Measurements from ENCODE around the gene PPIL6. TPM values are rescaled to one million over a fixed set of nuclear protein-coding genes. Genes with fewer than 3 reads are reported as not detected.

Gene PPIL6
- total RNA-seq = 1 to 10 TPM; 1.9 to 9.0 (median 2.5) TPM

DNA sequence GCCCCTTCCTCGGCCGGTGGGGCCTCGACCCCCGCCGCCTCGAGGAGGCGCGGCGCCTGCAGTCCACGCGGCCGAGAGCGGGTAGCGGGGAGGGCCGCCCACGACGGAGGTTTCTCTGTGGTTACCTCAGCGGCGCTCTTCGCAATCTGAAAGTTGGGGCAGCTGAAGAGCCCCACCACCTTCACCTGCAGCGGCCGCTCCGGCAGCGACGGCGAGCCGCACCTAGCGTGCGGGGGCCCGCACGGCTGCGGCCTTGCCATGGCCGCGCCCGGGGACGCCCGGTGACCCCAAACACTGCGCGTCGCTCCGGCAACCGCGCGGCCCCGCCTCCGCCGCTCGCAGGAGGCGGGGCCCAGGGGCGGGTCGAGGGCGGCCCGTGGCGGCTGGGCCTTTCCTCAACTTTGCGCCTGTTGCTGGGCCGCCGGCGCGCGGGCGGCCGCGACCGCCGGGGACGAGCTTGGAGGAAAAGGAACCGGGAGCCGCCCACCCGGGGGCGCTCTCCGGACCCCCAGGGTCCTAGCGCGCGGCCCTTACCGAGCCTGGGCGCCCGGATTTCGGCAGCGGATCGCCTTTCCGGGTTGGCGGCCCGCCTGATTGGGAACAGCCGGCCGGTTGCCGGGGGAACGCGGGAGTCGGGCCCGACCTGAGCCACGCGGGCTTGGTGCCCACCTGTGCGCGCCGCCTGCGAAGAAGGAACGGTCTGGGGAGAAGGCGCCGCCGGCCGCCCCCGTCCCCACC, at the start of gene PPIL6, which contains the start of gene SMPD2:
TSS of gene PPIL6 (minus strand) at position 298 of the 738 bp plus-strand sequence. CDS start at position 260, 38 bp downstream.
TSS of gene SMPD2 (plus strand) at position 394 of the 738 bp plus-strand sequence. CDS start 398 bp downstream, outside the sequence.
- Histone ChIP-seq H3K36me3 (peaks cover 0 to 31% of the 10 kb centered on the region in 2 donors), H3K9me3 (no peaks in the 10 kb centered on the region), H3K27ac (peak within 1 kb of the TSS; percentile 27 to 92 (median 81)), H3K4me3 (peak within 1 kb of the TSS; percentile 78 to 86), H3K27me3 (no peaks in the 10 kb centered on the region), H3K4me1 (peaks cover 0 to 34% (median 19%) of the 10 kb centered on the region in 3 donors)
- TF ChIP-seq, protein P1, sequence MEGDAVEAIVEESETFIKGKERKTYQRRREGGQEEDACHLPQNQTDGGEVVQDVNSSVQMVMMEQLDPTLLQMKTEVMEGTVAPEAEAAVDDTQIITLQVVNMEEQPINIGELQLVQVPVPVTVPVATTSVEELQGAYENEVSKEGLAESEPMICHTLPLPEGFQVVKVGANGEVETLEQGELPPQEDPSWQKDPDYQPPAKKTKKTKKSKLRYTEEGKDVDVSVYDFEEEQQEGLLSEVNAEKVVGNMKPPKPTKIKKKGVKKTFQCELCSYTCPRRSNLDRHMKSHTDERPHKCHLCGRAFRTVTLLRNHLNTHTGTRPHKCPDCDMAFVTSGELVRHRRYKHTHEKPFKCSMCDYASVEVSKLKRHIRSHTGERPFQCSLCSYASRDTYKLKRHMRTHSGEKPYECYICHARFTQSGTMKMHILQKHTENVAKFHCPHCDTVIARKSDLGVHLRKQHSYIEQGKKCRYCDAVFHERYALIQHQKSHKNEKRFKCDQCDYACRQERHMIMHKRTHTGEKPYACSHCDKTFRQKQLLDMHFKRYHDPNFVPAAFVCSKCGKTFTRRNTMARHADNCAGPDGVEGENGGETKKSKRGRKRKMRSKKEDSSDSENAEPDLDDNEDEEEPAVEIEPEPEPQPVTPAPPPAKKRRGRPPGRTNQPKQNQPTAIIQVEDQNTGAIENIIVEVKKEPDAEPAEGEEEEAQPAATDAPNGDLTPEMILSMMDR (IDR thresholded peaks at IDR 0.05) = peak in 3 of 4 experiments; percentile 27 to 49 (median 43)
- TF ChIP-seq POLR2AphosphoS5 (IDR thresholded peaks at IDR 0.05) = peak; percentile 44
- no peak for TF ChIP-seq EP300 (IDR thresholded peaks at IDR 0.05)
- peak; percentile 38 to 40 for TF ChIP-seq POLR2A (IDR thresholded peaks at IDR 0.05)
- WGBS, 2 donors (ENCODE audit: low coverage in 1 of 2) = no CpG with 5 or more reads among the region's 102 CpGs
- ATAC-seq = peak; percentile 96

DNA sequence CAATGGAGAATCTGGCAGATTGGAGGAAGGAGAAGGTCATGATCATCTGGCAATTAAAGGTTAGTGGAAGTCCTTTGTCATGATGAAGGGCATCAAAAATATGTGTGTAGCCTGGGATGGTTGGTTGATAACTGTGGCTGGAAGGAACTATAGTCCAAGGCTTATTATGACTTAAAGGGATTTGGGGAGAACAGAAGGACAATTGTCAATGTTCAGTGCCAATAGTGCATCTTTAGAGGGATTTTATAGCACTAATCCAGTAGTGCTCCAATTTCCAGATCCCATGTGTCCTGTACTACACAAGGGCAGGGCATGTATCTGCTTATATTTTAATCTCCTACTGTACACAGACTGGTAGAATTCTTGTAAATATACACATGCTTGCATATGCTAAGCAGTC, 47.6 kb upstream of the PPIL6 start:
- no peak overlapping the region for H3K27ac ChIP-seq
- no peaks in the 10 kb centered on the region for H3K27me3 ChIP-seq
- H3K9me3 ChIP-seq = no peaks in the 10 kb centered on the region
- no peak for ATAC-seq
- no peak overlapping the region for H3K4me3 ChIP-seq
- peaks cover 0 to 6% (median 0%) of the 10 kb centered on the region in 3 donors for H3K4me1 ChIP-seq
- TF ChIP-seq EP300 (IDR thresholded peaks at IDR 0.05) (no peak), POLR2AphosphoS5 (IDR thresholded peaks at IDR 0.05) (no peak), POLR2A (IDR thresholded peaks at IDR 0.05) (no peak)
- TF ChIP-seq, protein P1 (IDR thresholded peaks at IDR 0.05) = no peak
- no peaks in the 10 kb centered on the region for H3K36me3 ChIP-seq

DNA sequence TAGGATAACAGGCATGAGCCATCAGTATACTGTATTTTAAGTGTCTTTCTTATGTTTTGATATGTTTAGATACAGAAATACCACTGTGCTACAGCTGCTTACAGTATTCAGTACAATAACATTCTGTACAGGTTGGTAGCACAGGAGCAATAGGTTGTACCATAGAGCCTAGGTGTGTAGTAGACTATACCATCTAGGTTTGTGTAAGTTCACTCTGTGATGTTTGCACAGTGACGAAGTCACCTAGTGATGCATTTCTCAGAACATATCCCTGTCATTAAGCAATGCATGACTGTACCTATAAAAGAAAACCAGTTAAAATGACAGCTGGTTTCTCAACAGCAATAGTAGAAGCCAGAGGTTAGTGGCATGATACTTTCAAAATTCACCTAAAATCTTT, 45.6 kb upstream of the PPIL6 start:
- no peak for TF ChIP-seq EP300 (IDR thresholded peaks at IDR 0.05)
- TF ChIP-seq, protein P1 (IDR thresholded peaks at IDR 0.05) = no peak
- no peak for TF ChIP-seq POLR2AphosphoS5 (IDR thresholded peaks at IDR 0.05)
- no peak for TF ChIP-seq POLR2A (IDR thresholded peaks at IDR 0.05)
- H3K27ac ChIP-seq = no peak overlapping the region
- no peak overlapping the region for H3K4me3 ChIP-seq
- H3K27me3 ChIP-seq = no peaks in the 10 kb centered on the region
- H3K9me3 ChIP-seq = no peaks in the 10 kb centered on the region
- H3K4me1 ChIP-seq = peaks cover 0 to 22% (median 12%) of the 10 kb centered on the region in 3 donors
- WGBS, 2 donors (ENCODE audit: low coverage in 1 of 2) = 89% methylated on average over 1 of the region's 1 CpG; no CpG with 5 or more reads in 1 of the 2 donors
- H3K36me3 ChIP-seq = peaks cover 0 to 7% of the 10 kb centered on the region in 2 donors
- ATAC-seq = no peak

DNA sequence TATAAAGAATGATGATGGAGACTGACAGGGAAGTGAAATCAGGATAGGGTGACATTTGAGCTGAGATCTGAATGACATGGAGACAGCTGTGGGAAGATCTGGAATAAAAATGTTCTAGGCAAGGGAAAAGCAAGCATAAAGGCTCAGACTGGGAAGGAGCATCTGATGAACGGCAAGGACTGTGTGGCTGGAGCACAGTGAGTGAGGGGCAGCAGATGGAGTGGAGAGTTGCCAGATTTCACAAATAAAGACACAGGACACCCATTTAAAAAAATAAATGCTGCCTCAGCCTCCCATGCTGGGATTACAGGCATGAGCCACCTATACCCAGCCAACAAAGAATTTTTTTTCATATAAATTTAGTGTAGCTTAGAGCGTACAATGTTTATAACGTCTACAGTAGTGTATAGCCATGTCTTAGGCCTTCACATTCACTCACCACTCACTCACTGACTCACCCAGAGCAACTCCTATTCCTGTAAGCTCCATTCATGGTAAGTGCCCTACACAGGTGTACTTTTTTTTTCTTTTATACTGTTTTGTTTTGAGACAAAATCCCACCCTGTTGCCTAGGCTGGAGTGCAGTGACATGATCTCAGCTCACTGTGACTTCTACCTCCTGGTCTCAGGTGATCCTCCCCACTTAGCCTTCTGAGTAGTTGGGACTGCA, 45.0 kb upstream of the PPIL6 start:
- TF ChIP-seq POLR2A (IDR thresholded peaks at IDR 0.05) (no peak), POLR2AphosphoS5 (IDR thresholded peaks at IDR 0.05) (no peak), EP300 (IDR thresholded peaks at IDR 0.05) (no peak)
- TF ChIP-seq, protein P1 (IDR thresholded peaks at IDR 0.05) = no peak
- Histone ChIP-seq H3K4me1 (peaks cover 3 to 28% (median 19%) of the 10 kb centered on the region in 3 donors), H3K9me3 (no peaks in the 10 kb centered on the region), H3K4me3 (no peak overlapping the region), H3K27ac (no peak overlapping the region), H3K27me3 (no peaks in the 10 kb centered on the region), H3K36me3 (peaks cover 0 to 14% of the 10 kb centered on the region in 2 donors)
- no peak for ATAC-seq
- WGBS, 2 donors (ENCODE audit: low coverage in 1 of 2) = 61 to 65% methylated on average over 3 of the region's 3 CpGs

All from gastroesophageal sphincter (tissue), 4 donors.